ENCODE measurements around the gene PARD3. TPM values are rescaled to one million over a fixed set of nuclear protein-coding genes. Genes with fewer than 3 reads are reported as not detected.
"Not testable (repeated sequence)": the region's sequence is repeated elsewhere in the genome, so short reads cannot be mapped to it uniquely, and the experiment has no call there.

Gene PARD3
- total RNA-seq, 1 donor from 2014 or later: 37.5 TPM

GRCh38 chr10:34794835-34795234 lies 20.3 kb downstream of the PARD3 start:
- Histone ChIP-seq H3K4me3 (no peak overlapping the region), H3K4me1 (peaks cover 0 to 2% of the 10 kb centered on the region in 2 donors), H3K36me3 (no peaks in the 10 kb centered on the region), H3K27ac (no peak overlapping the region), H3K9me3 (no peaks in the 10 kb centered on the region), H3K27me3 (no peaks in the 10 kb centered on the region)
- no peak for DNase-seq (ENCODE audit: low spot score in 2 of 2)
- intact Hi-C loops (cut with DNase I): no loop called here
- TF ChIP-seq, protein P1, sequence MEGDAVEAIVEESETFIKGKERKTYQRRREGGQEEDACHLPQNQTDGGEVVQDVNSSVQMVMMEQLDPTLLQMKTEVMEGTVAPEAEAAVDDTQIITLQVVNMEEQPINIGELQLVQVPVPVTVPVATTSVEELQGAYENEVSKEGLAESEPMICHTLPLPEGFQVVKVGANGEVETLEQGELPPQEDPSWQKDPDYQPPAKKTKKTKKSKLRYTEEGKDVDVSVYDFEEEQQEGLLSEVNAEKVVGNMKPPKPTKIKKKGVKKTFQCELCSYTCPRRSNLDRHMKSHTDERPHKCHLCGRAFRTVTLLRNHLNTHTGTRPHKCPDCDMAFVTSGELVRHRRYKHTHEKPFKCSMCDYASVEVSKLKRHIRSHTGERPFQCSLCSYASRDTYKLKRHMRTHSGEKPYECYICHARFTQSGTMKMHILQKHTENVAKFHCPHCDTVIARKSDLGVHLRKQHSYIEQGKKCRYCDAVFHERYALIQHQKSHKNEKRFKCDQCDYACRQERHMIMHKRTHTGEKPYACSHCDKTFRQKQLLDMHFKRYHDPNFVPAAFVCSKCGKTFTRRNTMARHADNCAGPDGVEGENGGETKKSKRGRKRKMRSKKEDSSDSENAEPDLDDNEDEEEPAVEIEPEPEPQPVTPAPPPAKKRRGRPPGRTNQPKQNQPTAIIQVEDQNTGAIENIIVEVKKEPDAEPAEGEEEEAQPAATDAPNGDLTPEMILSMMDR (IDR thresholded peaks at IDR 0.05): no peak

DNA sequence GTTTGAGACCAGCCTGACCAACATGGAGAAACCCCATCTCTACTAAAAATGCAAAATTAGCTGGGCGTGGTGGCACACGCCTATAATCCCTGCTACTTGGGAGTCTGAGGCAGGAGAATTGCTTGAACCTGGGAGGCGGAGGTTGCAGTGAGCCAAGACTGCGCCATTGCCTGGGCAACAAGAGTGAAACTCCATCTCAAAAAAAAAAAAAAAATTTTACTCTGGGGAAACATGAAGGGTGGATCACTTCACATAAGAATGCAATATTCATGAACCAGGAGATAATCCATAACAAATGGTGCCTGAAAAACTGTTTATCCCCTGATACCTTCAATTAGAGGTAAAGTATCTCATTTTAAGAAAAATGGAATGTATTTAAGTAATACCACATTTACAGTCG lies 21.5 kb downstream of the PARD3 start:
- not testable (repeated sequence) for H3K9me3 ChIP-seq

GRCh38 chr10:34792881-34793280 lies 22.2 kb downstream of the PARD3 start:
- intact Hi-C loops (cut with DNase I): no loop called here
- H3K36me3 ChIP-seq: no peaks in the 10 kb centered on the region

More for the DNA sequence above, 21.5 kb downstream of the PARD3 start:
- H3K27me3 ChIP-seq; H3K4me1 ChIP-seq; DNase-seq (ENCODE audit: low spot score in 2 of 2); H3K4me3 ChIP-seq; H3K36me3 ChIP-seq; intact Hi-C loops (cut with DNase I); H3K27ac ChIP-seq: not testable (repeated sequence)

GRCh38 chr10:34791947-34792346 lies 23.1 kb downstream of the PARD3 start:
- no peaks in the 10 kb centered on the region for H3K36me3 ChIP-seq
- intact Hi-C loops (cut with DNase I): no loop called here
- no peaks in the 10 kb centered on the region for H3K27me3 ChIP-seq
- TF ChIP-seq, protein P1 (IDR thresholded peaks at IDR 0.05): no peak
- no peaks in the 10 kb centered on the region for H3K9me3 ChIP-seq
- no peak overlapping the region for H3K27ac ChIP-seq
- H3K4me3 ChIP-seq: no peak overlapping the region
- DNase-seq (ENCODE audit: low spot score in 2 of 2): no peak
- peaks cover 0 to 2% of the 10 kb centered on the region in 2 donors for H3K4me1 ChIP-seq

More at GRCh38 chr10:34792881-34793280, 22.2 kb downstream of the PARD3 start:
- TF ChIP-seq, protein P1 (IDR thresholded peaks at IDR 0.05): no peak
- Histone ChIP-seq H3K27ac (no peak overlapping the region), H3K27me3 (no peaks in the 10 kb centered on the region), H3K4me1 (peaks cover 0 to 2% of the 10 kb centered on the region in 2 donors), H3K4me3 (no peak overlapping the region), H3K9me3 (no peaks in the 10 kb centered on the region)
- no peak for DNase-seq (ENCODE audit: low spot score in 2 of 2)

DNA sequence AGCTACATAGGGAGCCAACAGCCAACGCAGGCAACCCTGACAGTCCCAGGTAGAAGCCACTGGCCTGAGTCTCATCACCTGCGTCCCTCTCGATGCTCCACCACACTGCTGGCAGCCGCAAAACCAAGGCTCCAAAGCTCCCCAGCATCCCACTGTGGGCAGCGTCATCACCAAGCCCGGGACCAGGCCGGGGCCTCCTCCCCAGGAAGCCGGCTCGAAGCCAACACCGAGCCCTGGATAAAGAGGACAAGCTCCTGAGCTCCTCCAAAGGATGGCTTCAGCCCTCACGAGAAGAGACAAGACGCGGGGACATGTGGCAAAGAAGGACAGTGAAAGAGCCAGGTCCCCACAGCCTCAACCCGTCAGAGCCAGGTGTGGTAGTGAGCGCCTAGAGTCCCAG lies 23.9 kb downstream of the PARD3 start:
- no peaks in the 10 kb centered on the region for H3K36me3 ChIP-seq
- intact Hi-C loops (cut with DNase I): no loop called here
- H3K4me1 ChIP-seq: peaks cover 0 to 2% of the 10 kb centered on the region in 2 donors
- no peaks in the 10 kb centered on the region for H3K9me3 ChIP-seq
- no peak overlapping the region for H3K4me3 ChIP-seq
- DNase-seq (ENCODE audit: low spot score in 2 of 2): no peak
- no peak overlapping the region for H3K27ac ChIP-seq
- H3K27me3 ChIP-seq: no peaks in the 10 kb centered on the region
- TF ChIP-seq, protein P1 (IDR thresholded peaks at IDR 0.05): no peak

- TF ChIP-seq, protein P1 (IDR thresholded peaks at IDR 0.05): no peak
- H3K4me3 ChIP-seq: no peak overlapping the region
- peaks cover 0 to 2% of the 10 kb centered on the region in 2 donors for H3K4me1 ChIP-seq
- no peaks in the 10 kb centered on the region for H3K27me3 ChIP-seq
- DNase-seq (ENCODE audit: low spot score in 2 of 2): no peak
- H3K9me3 ChIP-seq: no peaks in the 10 kb centered on the region
- H3K27ac ChIP-seq: no peak overlapping the region
- intact Hi-C loops (cut with DNase I): no loop called here
- H3K36me3 ChIP-seq: no peaks in the 10 kb centered on the region
Measured at GRCh38 chr10:34789966-34790506, 25.1 kb downstream of the PARD3 start.
